Mesendoderm (in vitro differentiated cells): ENCODE results near the gene PEAR1.

Experiments
- DNase-seq: peaks from one replicate; pipeline ENCODE4 v3.0.0; 2013
- H2AK5ac ChIP-seq: 2 replicates; pipeline ENCODE4 v1.6.1; 2013; ENCODE audit warnings: low read length, inconsistent platforms
- H2BK120ac ChIP-seq: 2 replicates; pipeline ENCODE4 v1.6.1; 2013; ENCODE audit warnings: low read depth, mild to moderate bottlenecking, low read length, moderate library complexity, mixed read lengths
- H2BK15ac ChIP-seq: replicated peaks from 2 replicates; pipeline ENCODE4 v1.6.1; 2013; ENCODE audit warnings: low read depth, mild to moderate bottlenecking, moderate library complexity
- H2BK5ac ChIP-seq: 2 replicates; pipeline ENCODE4 v1.6.1; 2013; ENCODE audit warnings: low read length, inconsistent platforms
- H3K18ac ChIP-seq: 2 replicates; pipeline ENCODE4 v1.6.1; 2013; ENCODE audit warnings: mild to moderate bottlenecking, low read length, mixed read lengths
- H3K23ac ChIP-seq: one replicate; pipeline ENCODE4 v1.6.1; 2013; ENCODE audit warnings: low read length
- H3K27ac ChIP-seq: 2 replicates; pipeline ENCODE4 v1.5.1; 2013; ENCODE audit warnings: low read depth, mild to moderate bottlenecking, inconsistent platforms, low read length, moderate library complexity
- H3K27me3 ChIP-seq: 2 replicates; pipeline ENCODE4 v1.6.1; 2013; ENCODE audit warnings: low read length, control low read depth, mild to moderate bottlenecking, inconsistent platforms; ENCODE audit not compliant: insufficient read depth, poor library complexity
- H3K36me3 ChIP-seq: 2 replicates; pipeline ENCODE4 v1.6.1; 2013; ENCODE audit warnings: low read length, inconsistent platforms; ENCODE audit not compliant: control insufficient read depth, insufficient read depth
- H3K4ac ChIP-seq: one replicate; pipeline ENCODE4 v1.6.1; 2013; ENCODE audit warnings: low read depth, mild to moderate bottlenecking, low read length, moderate library complexity
- H3K4me1 ChIP-seq: 2 replicates; pipeline ENCODE4 v1.6.1; 2013; ENCODE audit warnings: low read depth, low read length, inconsistent platforms; ENCODE audit not compliant: control insufficient read depth
- H3K4me2 ChIP-seq: 2 replicates; pipeline ENCODE4 v1.6.1; 2013; ENCODE audit warnings: low read length
- H3K4me3 ChIP-seq: 2 replicates; pipeline ENCODE4 v1.5.1; 2013; ENCODE audit warnings: mild to moderate bottlenecking, low read length
- H3K56ac ChIP-seq: one replicate; pipeline ENCODE4 v1.6.1; 2013; ENCODE audit warnings: low read length
- H3K79me1 ChIP-seq: 2 replicates; pipeline ENCODE4 v1.6.1; 2013; ENCODE audit warnings: low read length, inconsistent platforms
- H3K79me2 ChIP-seq: 2 replicates; pipeline ENCODE4 v1.6.1; 2013; ENCODE audit warnings: mild to moderate bottlenecking, low read length; ENCODE audit not compliant: control insufficient read depth, insufficient read depth
- H3K9ac ChIP-seq: 2 replicates; pipeline ENCODE4 v1.6.1; 2013; ENCODE audit warnings: low read length, inconsistent platforms
- H4K5ac ChIP-seq: one replicate; pipeline ENCODE4 v1.6.1; 2013; ENCODE audit warnings: low read length
- H4K8ac ChIP-seq: one replicate; pipeline ENCODE4 v1.6.1; 2013; ENCODE audit warnings: low read depth, mild to moderate bottlenecking, control low read depth, low read length, moderate library complexity
- WGBS: extraction: QIAGEN DNeasy Blood & Tissue Kit; methylation state at CpG from one replicate; pipeline ENCODE4 v1.1.7; 2013; ENCODE audit warnings: low lambda C conversion rate, missing lambda C conversion rate; ENCODE audit not compliant: insufficient coverage; ENCODE audit errors: extremely low coverage; 5-methylcytosine and 5-hydroxymethylcytosine counted together

Gene PEAR1

GRCh38 chr1:156876281-156876680 lies 17.2 kb upstream of the PEAR1 start:
- Histone ChIP-seq H2AK5ac (no peak overlapping the region), H4K5ac (no peak overlapping the region), H2BK120ac (no peak overlapping the region), H3K27ac (no peak overlapping the region), H3K9ac (no peak overlapping the region), H3K18ac (no peak overlapping the region), H3K36me3 (no peaks in the 10 kb centered on the region), H3K79me2 (no peaks in the 10 kb centered on the region), H4K8ac (no peak overlapping the region), H3K56ac (peak overlapping the region; percentile 65), H3K4ac (no peak overlapping the region), H2BK15ac (no peak overlapping the region), H3K27me3 (no peaks in the 10 kb centered on the region), H3K4me3 (no peak overlapping the region), H2BK5ac (no peak overlapping the region), H3K79me1 (no peaks in the 10 kb centered on the region), H3K4me2 (no peak overlapping the region), H3K4me1 (no peaks in the 10 kb centered on the region), H3K23ac (peak overlapping the region; percentile 29)
- DNase-seq: peak; percentile 80
- no CpG with 5 or more reads among the region's 21 CpGs for WGBS

GRCh38 chr1:156877433-156878170 lies 15.9 kb upstream of the PEAR1 start:
- no peaks in the 10 kb centered on the region for H3K36me3 ChIP-seq
- WGBS: no CpG with 5 or more reads among the region's 5 CpGs
- H3K27me3 ChIP-seq: no peaks in the 10 kb centered on the region

GRCh38 chr1:156879876-156880275 lies 13.6 kb upstream of the PEAR1 start:
- Histone ChIP-seq H2BK120ac (no peak overlapping the region), H3K4ac (no peak overlapping the region), H3K23ac (no peak overlapping the region), H3K4me3 (no peak overlapping the region), H3K56ac (no peak overlapping the region), H3K27me3 (no peaks in the 10 kb centered on the region), H4K8ac (no peak overlapping the region), H3K4me1 (no peaks in the 10 kb centered on the region), H3K18ac (no peak overlapping the region), H3K27ac (no peak overlapping the region), H3K79me2 (no peaks in the 10 kb centered on the region), H2BK15ac (no peak overlapping the region), H3K4me2 (no peak overlapping the region), H2AK5ac (no peak overlapping the region), H3K36me3 (no peaks in the 10 kb centered on the region), H3K9ac (no peak overlapping the region), H3K79me1 (no peaks in the 10 kb centered on the region), H2BK5ac (no peak overlapping the region), H4K5ac (no peak overlapping the region)
- no CpG with 5 or more reads among the region's 21 CpGs for WGBS
- no peak for DNase-seq

More at GRCh38 chr1:156877433-156878170, 15.9 kb upstream of the PEAR1 start:
- Histone ChIP-seq H2AK5ac (no peak overlapping the region), H3K23ac (no peak overlapping the region), H3K27ac (no peak overlapping the region), H3K18ac (no peak overlapping the region), H3K56ac (no peak overlapping the region), H2BK120ac (no peak overlapping the region), H2BK15ac (no peak overlapping the region), H3K4me2 (no peak overlapping the region), H3K4ac (no peak overlapping the region), H3K9ac (no peak overlapping the region), H3K4me1 (no peaks in the 10 kb centered on the region), H4K8ac (no peak overlapping the region), H3K79me2 (no peaks in the 10 kb centered on the region), H3K4me3 (no peak overlapping the region), H2BK5ac (no peak overlapping the region), H4K5ac (no peak overlapping the region), H3K79me1 (no peaks in the 10 kb centered on the region)
- DNase-seq: no peak

GRCh38 chr1:156880473-156880872 lies 13.0 kb upstream of the PEAR1 start:
- H3K56ac ChIP-seq: no peak overlapping the region
- no peak overlapping the region for H2BK5ac ChIP-seq
- no peaks in the 10 kb centered on the region for H3K36me3 ChIP-seq
- H2BK120ac ChIP-seq: no peak overlapping the region
- H4K8ac ChIP-seq: no peak overlapping the region
- H3K79me1 ChIP-seq: no peaks in the 10 kb centered on the region
- H3K9ac ChIP-seq: no peak overlapping the region
- no peak overlapping the region for H3K4me3 ChIP-seq
- no peak overlapping the region for H3K18ac ChIP-seq
- H3K27ac ChIP-seq: no peak overlapping the region
- no peak overlapping the region for H3K23ac ChIP-seq
- no peak overlapping the region for H3K4ac ChIP-seq
- no peak overlapping the region for H3K4me2 ChIP-seq
- peaks cover 2% of the 10 kb centered on the region for H3K4me1 ChIP-seq
- no peak for DNase-seq
- no peak overlapping the region for H4K5ac ChIP-seq
- no peak overlapping the region for H2AK5ac ChIP-seq
- H3K27me3 ChIP-seq: no peaks in the 10 kb centered on the region
- no peak overlapping the region for H2BK15ac ChIP-seq
- WGBS: no CpG with 5 or more reads among the region's 5 CpGs
- no peaks in the 10 kb centered on the region for H3K79me2 ChIP-seq

GRCh38 chr1:156881101-156881500 lies 12.4 kb upstream of the PEAR1 start:
- Histone ChIP-seq H3K79me1 (no peaks in the 10 kb centered on the region), H2BK15ac (no peak overlapping the region), H2BK5ac (no peak overlapping the region), H3K18ac (no peak overlapping the region), H3K4me1 (peaks cover 2% of the 10 kb centered on the region), H4K5ac (no peak overlapping the region), H3K79me2 (no peaks in the 10 kb centered on the region), H3K27ac (no peak overlapping the region), H3K27me3 (no peaks in the 10 kb centered on the region), H2BK120ac (no peak overlapping the region), H4K8ac (no peak overlapping the region), H3K56ac (no peak overlapping the region), H3K9ac (no peak overlapping the region), H3K36me3 (no peaks in the 10 kb centered on the region), H3K4me2 (no peak overlapping the region), H3K4me3 (no peak overlapping the region), H3K4ac (no peak overlapping the region), H3K23ac (no peak overlapping the region), H2AK5ac (no peak overlapping the region)
- no CpG with 5 or more reads among the region's 10 CpGs for WGBS
- DNase-seq: no peak

- no CpG with 5 or more reads among the region's 4 CpGs for WGBS
- Histone ChIP-seq H2BK120ac (no peak overlapping the region), H3K4me2 (no peak overlapping the region), H2BK15ac (no peak overlapping the region), H4K8ac (no peak overlapping the region), H3K9ac (no peak overlapping the region), H3K4me3 (no peak overlapping the region), H2BK5ac (no peak overlapping the region), H3K56ac (no peak overlapping the region), H3K79me2 (no peaks in the 10 kb centered on the region), H3K18ac (no peak overlapping the region), H2AK5ac (no peak overlapping the region), H3K79me1 (no peaks in the 10 kb centered on the region), H3K27me3 (no peaks in the 10 kb centered on the region), H3K27ac (no peak overlapping the region), H3K4me1 (peaks cover 2% of the 10 kb centered on the region), H3K36me3 (no peaks in the 10 kb centered on the region), H3K23ac (no peak overlapping the region), H4K5ac (no peak overlapping the region), H3K4ac (no peak overlapping the region)
- no peak for DNase-seq
Measured at GRCh38 chr1:156881663-156882062, 11.9 kb upstream of the PEAR1 start.
